Measurements from ENCODE around the gene C6orf58. TPM values are rescaled to one million over a fixed set of nuclear protein-coding genes. Genes with fewer than 3 reads are reported as not detected.

Gene C6orf58
- total RNA-seq, result not detected

DNA sequence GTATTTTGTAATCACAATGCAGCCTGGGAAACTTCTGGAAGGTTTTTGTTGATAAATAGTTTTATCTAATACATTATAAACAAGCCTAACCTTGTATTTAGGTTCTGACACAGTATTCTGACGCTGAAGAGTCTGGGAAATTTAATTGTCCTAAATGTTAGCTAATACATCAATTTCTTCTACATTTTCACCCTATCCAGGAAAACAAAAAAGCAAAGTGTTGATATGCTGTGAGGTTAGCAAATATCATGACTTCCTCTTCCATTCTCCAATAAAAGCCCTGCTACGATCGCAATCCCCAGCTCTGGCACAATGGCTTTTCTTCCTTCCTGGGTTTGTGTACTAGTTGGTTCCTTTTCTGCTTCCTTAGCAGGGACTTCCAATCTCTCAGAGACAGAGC, at the start of gene C6orf58:
TSS of gene C6orf58 (plus strand) at position 301 of the 400 bp plus-strand sequence. CDS start at position 313, 12 bp downstream.
- TF ChIP-seq EP300 (IDR thresholded peaks at IDR 0.05), result no peak
- TF ChIP-seq, protein P1, sequence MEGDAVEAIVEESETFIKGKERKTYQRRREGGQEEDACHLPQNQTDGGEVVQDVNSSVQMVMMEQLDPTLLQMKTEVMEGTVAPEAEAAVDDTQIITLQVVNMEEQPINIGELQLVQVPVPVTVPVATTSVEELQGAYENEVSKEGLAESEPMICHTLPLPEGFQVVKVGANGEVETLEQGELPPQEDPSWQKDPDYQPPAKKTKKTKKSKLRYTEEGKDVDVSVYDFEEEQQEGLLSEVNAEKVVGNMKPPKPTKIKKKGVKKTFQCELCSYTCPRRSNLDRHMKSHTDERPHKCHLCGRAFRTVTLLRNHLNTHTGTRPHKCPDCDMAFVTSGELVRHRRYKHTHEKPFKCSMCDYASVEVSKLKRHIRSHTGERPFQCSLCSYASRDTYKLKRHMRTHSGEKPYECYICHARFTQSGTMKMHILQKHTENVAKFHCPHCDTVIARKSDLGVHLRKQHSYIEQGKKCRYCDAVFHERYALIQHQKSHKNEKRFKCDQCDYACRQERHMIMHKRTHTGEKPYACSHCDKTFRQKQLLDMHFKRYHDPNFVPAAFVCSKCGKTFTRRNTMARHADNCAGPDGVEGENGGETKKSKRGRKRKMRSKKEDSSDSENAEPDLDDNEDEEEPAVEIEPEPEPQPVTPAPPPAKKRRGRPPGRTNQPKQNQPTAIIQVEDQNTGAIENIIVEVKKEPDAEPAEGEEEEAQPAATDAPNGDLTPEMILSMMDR (IDR thresholded peaks at IDR 0.05), result no peak
- TF ChIP-seq POLR2A (IDR thresholded peaks at IDR 0.05; ENCODE audit: low read depth), result no peak
- TF ChIP-seq POLR2AphosphoS5 (IDR thresholded peaks at IDR 0.05), result no peak

DNA sequence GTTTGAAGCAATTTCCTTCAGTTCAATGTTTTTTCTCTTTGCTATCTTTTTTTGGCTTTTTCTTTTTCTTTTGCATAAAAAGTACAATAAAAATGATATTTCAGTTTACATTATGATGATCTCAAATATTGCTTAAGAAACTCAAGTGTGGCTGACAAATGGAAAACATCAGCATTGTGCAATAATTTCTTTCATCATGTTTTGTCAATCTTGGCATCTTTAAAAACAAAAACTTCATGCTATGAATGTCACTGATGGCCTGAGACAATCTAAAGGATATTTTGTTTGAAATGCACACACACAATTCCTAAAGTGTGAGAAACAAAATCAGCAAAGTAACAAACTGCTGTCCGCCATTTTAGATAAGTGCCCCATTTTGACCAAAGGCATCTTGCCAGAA, 44.0 kb upstream of the C6orf58 start:
- no peaks in the 10 kb centered on the region for H3K4me1 ChIP-seq
- H3K9me3 ChIP-seq, result no peaks in the 10 kb centered on the region
- intact Hi-C loops (cut with DNase I), result no loop called here
- H3K27me3 ChIP-seq, result peaks cover 0 to 6% (median 0%) of the 10 kb centered on the region in 4 donors
- H3K36me3 ChIP-seq, result no peaks in the 10 kb centered on the region
- DNase-seq (ENCODE audit: extremely low spot score), result no peak
- no peak overlapping the region for H3K4me3 ChIP-seq
- WGBS, result 100% methylated on average over 1 of the region's 1 CpG
- H3K27ac ChIP-seq (replicated peaks in 1 of 4), result no peak overlapping the region
- TF ChIP-seq, protein P1 (IDR thresholded peaks at IDR 0.05), result no peak
- no peak for TF ChIP-seq EP300 (IDR thresholded peaks at IDR 0.05)
- no peak for TF ChIP-seq POLR2A (IDR thresholded peaks at IDR 0.05; ENCODE audit: low read depth)
- TF ChIP-seq POLR2AphosphoS5 (IDR thresholded peaks at IDR 0.05), result no peak

More for the DNA sequence above, at the start of gene C6orf58:
- Histone ChIP-seq H3K4me1 (no peaks in the 10 kb centered on the region), H3K9me3 (no peaks in the 10 kb centered on the region), H3K4me3 (no peak within 1 kb of the TSS), H3K27ac (replicated peaks in 1 of 4) (no peak within 1 kb of the TSS), H3K36me3 (no peaks in the 10 kb centered on the region), H3K27me3 (peaks cover 0 to 4% (median 0%) of the 10 kb centered on the region in 4 donors)
- no peak for DNase-seq (ENCODE audit: extremely low spot score)
- whole genome bisulfite sequencing, result 52% methylated on average over 3 of the region's 3 CpGs
- intact Hi-C loops (cut with DNase I), result no loop called here

DNA sequence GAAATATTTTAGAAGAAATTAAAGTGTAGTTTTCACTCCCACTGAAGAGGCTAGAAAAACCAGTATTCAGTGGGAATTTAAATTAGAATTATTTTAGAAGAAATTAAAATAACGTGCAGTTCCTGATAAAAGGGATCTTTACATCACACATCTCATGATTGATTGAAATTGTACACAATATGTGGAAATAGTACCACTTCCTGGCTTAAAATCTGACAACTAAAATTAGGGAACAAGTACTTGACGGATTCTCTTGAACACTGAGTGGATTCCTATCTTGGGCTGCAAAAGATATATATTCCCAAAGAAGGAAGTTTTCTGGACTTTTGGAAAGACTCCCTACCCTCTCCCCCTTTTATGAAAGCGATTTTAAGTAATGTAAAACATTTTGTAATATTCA, 43.2 kb upstream of the C6orf58 start:
- 70% methylated on average over 3 of the region's 3 CpGs for WGBS

DNA sequence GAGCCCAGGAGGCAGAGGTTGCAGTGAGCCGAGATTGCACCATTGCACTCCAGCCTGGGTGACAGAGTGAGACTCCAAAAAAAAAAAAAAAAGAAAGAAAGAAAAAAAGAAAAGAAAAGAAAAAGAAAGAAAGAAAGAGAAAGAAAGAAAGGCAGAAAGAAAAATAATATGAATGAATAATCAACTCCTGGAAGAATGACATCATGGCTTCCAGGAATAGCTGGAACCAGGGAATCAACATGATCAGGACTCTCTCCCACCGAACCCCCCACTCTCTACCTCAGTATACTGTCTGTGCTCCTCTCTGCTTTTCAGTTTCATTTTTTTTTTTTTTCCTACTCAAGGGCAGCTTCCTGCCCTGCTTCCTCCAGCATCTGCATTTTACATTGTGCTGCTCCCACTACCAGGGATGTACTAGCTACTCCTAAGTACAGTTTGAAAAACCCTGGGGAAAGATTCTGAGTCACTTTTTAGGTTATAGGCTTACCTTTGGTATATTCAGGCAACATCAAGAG, 38.2 kb upstream of the C6orf58 start:
- Histone ChIP-seq H3K27ac (replicated peaks in 1 of 4) (no peak overlapping the region), H3K4me3 (no peak overlapping the region), H3K27me3 (no peaks in the 10 kb centered on the region), H3K4me1 (peaks cover 0 to 4% (median 2%) of the 10 kb centered on the region in 4 donors), H3K36me3 (no peaks in the 10 kb centered on the region), H3K9me3 (no peaks in the 10 kb centered on the region)
- DNase-seq (ENCODE audit: extremely low spot score), result no peak
- WGBS, result 52% methylated on average over 2 of the region's 2 CpGs
- TF ChIP-seq POLR2AphosphoS5 (IDR thresholded peaks at IDR 0.05), result no peak
- no peak for TF ChIP-seq POLR2A (IDR thresholded peaks at IDR 0.05; ENCODE audit: low read depth)
- TF ChIP-seq, protein P1 (IDR thresholded peaks at IDR 0.05), result no peak
- TF ChIP-seq EP300 (IDR thresholded peaks at IDR 0.05), result no peak
- intact Hi-C loops (cut with DNase I), result loop anchor here (2.0 kb wide), 1 partner anchor 76 kb away; no protein-coding TSS in a partner anchor

More for the DNA sequence above, 43.2 kb upstream of the C6orf58 start:
- TF ChIP-seq POLR2AphosphoS5 (IDR thresholded peaks at IDR 0.05) (no peak), EP300 (IDR thresholded peaks at IDR 0.05) (no peak), POLR2A (IDR thresholded peaks at IDR 0.05; ENCODE audit: low read depth) (no peak)
- TF ChIP-seq, protein P1 (IDR thresholded peaks at IDR 0.05), result no peak
- Histone ChIP-seq H3K4me3 (no peak overlapping the region), H3K9me3 (no peaks in the 10 kb centered on the region), H3K27ac (replicated peaks in 1 of 4) (no peak overlapping the region), H3K27me3 (peaks cover 0 to 6% (median 0%) of the 10 kb centered on the region in 4 donors), H3K4me1 (no peaks in the 10 kb centered on the region), H3K36me3 (no peaks in the 10 kb centered on the region)
- intact Hi-C loops (cut with DNase I), result no loop called here
- no peak for DNase-seq (ENCODE audit: extremely low spot score)

DNA sequence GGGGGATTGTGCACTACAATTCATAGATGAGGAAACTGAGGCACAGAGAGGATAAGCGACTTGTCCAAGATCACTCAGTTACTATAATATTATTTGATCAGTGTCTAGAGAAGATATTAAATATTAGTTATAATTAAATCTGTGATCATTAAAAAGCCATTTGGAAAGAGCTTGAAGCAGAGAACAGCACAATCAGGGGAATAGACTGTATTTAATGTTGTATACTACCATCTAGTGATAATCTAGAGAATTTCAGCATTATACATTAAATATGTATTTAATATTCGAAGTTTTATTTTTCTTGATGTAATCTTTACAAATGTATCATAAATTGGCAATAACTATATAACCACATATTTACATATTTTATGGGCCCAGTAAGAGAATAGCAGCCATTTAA, 37.7 kb upstream of the C6orf58 start:
- peaks cover 0 to 4% (median 2%) of the 10 kb centered on the region in 4 donors for H3K4me1 ChIP-seq
- no peak overlapping the region for H3K4me3 ChIP-seq
- H3K27ac ChIP-seq (replicated peaks in 1 of 4), result no peak overlapping the region
- DNase-seq (ENCODE audit: extremely low spot score), result no peak
- no peaks in the 10 kb centered on the region for H3K9me3 ChIP-seq
- no peaks in the 10 kb centered on the region for H3K27me3 ChIP-seq
- WGBS, result 39% methylated on average over 2 of the region's 2 CpGs
- no peaks in the 10 kb centered on the region for H3K36me3 ChIP-seq
- no peak for TF ChIP-seq EP300 (IDR thresholded peaks at IDR 0.05)
- TF ChIP-seq, protein P1 (IDR thresholded peaks at IDR 0.05), result peak; percentile 32 to 56 (median 49)
- TF ChIP-seq POLR2AphosphoS5 (IDR thresholded peaks at IDR 0.05), result no peak
- TF ChIP-seq POLR2A (IDR thresholded peaks at IDR 0.05; ENCODE audit: low read depth), result no peak
- intact Hi-C loops (cut with DNase I), result loop anchor here (2.0 kb wide), 1 partner anchor 76 kb away; no protein-coding TSS in a partner anchor

Measured in esophagus muscularis mucosa (tissue), 4 donors.